DND-41 (cell line): ENCODE measurements around the gene NCAPD3.

Source experiments
- ATAC-seq: fragments of 200-7000 bp; cut with Tn5 transposase; 3 replicates; pipeline ENCODE4 v1.9.1; 2021; ENCODE audit warnings: low read depth; ENCODE audit not compliant: insufficient read depth
- DNase-seq: peaks from one replicate; pipeline ENCODE4 v3.0.0-alpha.2; 2020
- H2AFZ ChIP-seq: 2 replicates; pipeline ENCODE4 v1.6.0; 2012; ENCODE audit warnings: low read depth, low read length
- H3K27ac ChIP-seq: 2 replicates; pipeline ENCODE4 v1.5.1; 2012; ENCODE audit warnings: low read length, inconsistent platforms
- H3K27me3 ChIP-seq: fragments of 200-600 bp; sonication (generic); 2 replicates; pipeline ENCODE4 v1.6.0; 2012; ENCODE audit warnings: low read length, mild to moderate bottlenecking, inconsistent platforms; ENCODE audit not compliant: insufficient read depth, poor library complexity
- H3K36me3 ChIP-seq: 2 replicates; pipeline ENCODE4 v1.5.1; 2012; ENCODE audit warnings: low read length, inconsistent platforms; ENCODE audit not compliant: insufficient read depth
- H3K4me1 ChIP-seq: 2 replicates; pipeline ENCODE4 v1.5.1; 2012; ENCODE audit warnings: mild to moderate bottlenecking, low read length; ENCODE audit not compliant: insufficient read depth
- H3K4me2 ChIP-seq: 2 replicates; pipeline ENCODE4 v1.6.0; 2012; ENCODE audit warnings: mild to moderate bottlenecking, moderate library complexity, low read length, inconsistent platforms; ENCODE audit not compliant: insufficient read depth
- H3K4me3 ChIP-seq, 2 experiments: fragments of 200-600 bp in 1 of 2; shearing (Covaris generic) in 1 of 2; 2 replicates each; pipeline ENCODE4 v1.5.1; 2012 to 2016; ENCODE audit warnings: inconsistent platforms in 2 of 2, low read length in 2 of 2, mild to moderate bottlenecking in 2 of 2, low read depth in 1 of 2, moderate library complexity in 1 of 2
- H3K79me2 ChIP-seq: 2 replicates; pipeline ENCODE4 v1.6.0; 2012; ENCODE audit warnings: low read length, inconsistent platforms; ENCODE audit not compliant: insufficient read depth
- H3K9ac ChIP-seq: 2 replicates; pipeline ENCODE4 v1.6.0; 2012; ENCODE audit warnings: low read depth, mild to moderate bottlenecking, inconsistent platforms, low read length, moderate library complexity
- H3K9me3 ChIP-seq: 2 replicates; pipeline ENCODE4 v1.5.1; 2012; ENCODE audit warnings: low read length, moderate library complexity, mild to moderate bottlenecking, inconsistent platforms; ENCODE audit not compliant: insufficient read depth, severe bottlenecking
- H4K20me1 ChIP-seq: 2 replicates; pipeline ENCODE4 v1.6.0; 2012; ENCODE audit warnings: low read length; ENCODE audit not compliant: insufficient read depth
- EZH2 ChIP-seq: IDR thresholded peaks from 3 replicates; pipeline ENCODE4 v1.6.1; 2012; ENCODE audit warnings: borderline replicate concordance, low read depth, mild to moderate bottlenecking, moderate library complexity, low read length, inconsistent platforms; ENCODE audit not compliant: severe bottlenecking
- TF ChIP-seq, protein P1 (sequence below): IDR thresholded peaks from 2 replicates; pipeline ENCODE4 v1.5.1; 2012; ENCODE audit warnings: borderline replicate concordance, low read length, moderate library complexity, mild to moderate bottlenecking; ENCODE audit not compliant: poor library complexity, severe bottlenecking; ENCODE audit errors: extremely low read depth

The NCAPD3 gene

DNA sequence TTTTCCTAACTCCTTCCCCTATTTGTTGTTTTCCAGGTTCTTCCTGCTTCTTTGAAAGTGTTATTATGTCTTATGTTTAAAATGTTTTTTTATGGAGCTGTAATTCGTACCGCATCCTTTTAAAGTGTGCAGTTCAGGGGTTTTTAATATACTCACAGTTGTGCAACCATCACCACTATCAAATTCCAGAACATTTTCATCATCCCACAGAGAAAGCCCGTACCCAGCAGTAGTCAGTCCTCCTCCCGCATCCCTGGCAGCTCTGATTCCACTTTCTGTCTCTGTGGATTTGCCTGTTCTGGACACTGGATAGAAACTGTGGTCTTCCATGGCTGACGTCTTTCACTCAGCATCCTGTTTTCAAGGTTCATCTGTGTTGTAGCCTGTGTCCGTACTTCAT, 81.2 kb downstream of the NCAPD3 start:
- ATAC-seq (no peak), DNase-seq (no peak)
- H2AFZ ChIP-seq = no peak overlapping the region
- H3K4me1 ChIP-seq = peaks cover 4% of the 10 kb centered on the region; the same call in 1 of the 2 replicates
- no peaks in the 10 kb centered on the region for H3K9me3 ChIP-seq
- no peak overlapping the region for H3K4me3 ChIP-seq
- H3K79me2 ChIP-seq = no peaks in the 10 kb centered on the region
- no peak for TF ChIP-seq EZH2
- TF ChIP-seq, protein P1, sequence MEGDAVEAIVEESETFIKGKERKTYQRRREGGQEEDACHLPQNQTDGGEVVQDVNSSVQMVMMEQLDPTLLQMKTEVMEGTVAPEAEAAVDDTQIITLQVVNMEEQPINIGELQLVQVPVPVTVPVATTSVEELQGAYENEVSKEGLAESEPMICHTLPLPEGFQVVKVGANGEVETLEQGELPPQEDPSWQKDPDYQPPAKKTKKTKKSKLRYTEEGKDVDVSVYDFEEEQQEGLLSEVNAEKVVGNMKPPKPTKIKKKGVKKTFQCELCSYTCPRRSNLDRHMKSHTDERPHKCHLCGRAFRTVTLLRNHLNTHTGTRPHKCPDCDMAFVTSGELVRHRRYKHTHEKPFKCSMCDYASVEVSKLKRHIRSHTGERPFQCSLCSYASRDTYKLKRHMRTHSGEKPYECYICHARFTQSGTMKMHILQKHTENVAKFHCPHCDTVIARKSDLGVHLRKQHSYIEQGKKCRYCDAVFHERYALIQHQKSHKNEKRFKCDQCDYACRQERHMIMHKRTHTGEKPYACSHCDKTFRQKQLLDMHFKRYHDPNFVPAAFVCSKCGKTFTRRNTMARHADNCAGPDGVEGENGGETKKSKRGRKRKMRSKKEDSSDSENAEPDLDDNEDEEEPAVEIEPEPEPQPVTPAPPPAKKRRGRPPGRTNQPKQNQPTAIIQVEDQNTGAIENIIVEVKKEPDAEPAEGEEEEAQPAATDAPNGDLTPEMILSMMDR = no peak
- no peaks in the 10 kb centered on the region for H3K27me3 ChIP-seq
- peaks cover 31% of the 10 kb centered on the region for H3K36me3 ChIP-seq
- H3K4me2 ChIP-seq = no peak overlapping the region
- H4K20me1 ChIP-seq = no peaks in the 10 kb centered on the region; the same call in 1 of the 2 replicates
- H3K9ac ChIP-seq = no peak overlapping the region
- no peak overlapping the region for H3K27ac ChIP-seq

DNA sequence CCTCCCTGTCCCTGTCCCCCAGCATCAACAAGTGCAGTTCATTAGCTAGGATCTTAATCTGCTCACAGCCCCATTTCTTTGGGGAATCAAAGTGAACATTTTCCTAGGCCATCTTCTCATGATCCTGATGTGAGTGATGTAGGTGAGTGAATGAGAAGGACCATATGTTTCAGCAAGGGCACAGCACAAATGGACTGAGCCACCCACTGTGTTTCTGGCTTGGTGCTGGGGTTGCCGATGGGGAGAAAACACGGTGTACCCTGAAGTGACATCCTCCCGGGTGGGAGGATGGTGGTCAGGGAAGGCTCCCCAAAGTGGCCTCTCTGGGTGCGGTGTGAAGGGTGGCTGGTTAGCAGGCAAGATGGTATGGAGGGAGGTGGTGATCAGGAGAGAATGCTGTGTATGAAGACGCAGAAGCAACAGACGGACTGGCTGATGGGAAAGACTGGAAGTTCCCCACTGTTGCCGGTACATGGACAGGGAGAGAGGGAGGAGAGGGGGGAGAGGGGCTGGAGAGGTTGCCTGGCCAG, 82.7 kb downstream of the NCAPD3 start:
- no peak for ATAC-seq
- Histone ChIP-seq H2AFZ (no peak overlapping the region), H3K36me3 (peaks cover 26% of the 10 kb centered on the region), H3K27me3 (no peaks in the 10 kb centered on the region), H3K9ac (no peak overlapping the region), H3K4me1 (peaks cover 4% of the 10 kb centered on the region; the same call in 1 of the 2 replicates), H3K4me3 (no peak overlapping the region), H3K9me3 (no peaks in the 10 kb centered on the region), H3K79me2 (no peaks in the 10 kb centered on the region), H3K27ac (no peak overlapping the region), H3K4me2 (no peak overlapping the region), H4K20me1 (no peaks in the 10 kb centered on the region; the same call in 1 of the 2 replicates)
- TF ChIP-seq, protein P1 = no peak
- TF ChIP-seq EZH2 = no peak
- no peak for DNase-seq

DNA sequence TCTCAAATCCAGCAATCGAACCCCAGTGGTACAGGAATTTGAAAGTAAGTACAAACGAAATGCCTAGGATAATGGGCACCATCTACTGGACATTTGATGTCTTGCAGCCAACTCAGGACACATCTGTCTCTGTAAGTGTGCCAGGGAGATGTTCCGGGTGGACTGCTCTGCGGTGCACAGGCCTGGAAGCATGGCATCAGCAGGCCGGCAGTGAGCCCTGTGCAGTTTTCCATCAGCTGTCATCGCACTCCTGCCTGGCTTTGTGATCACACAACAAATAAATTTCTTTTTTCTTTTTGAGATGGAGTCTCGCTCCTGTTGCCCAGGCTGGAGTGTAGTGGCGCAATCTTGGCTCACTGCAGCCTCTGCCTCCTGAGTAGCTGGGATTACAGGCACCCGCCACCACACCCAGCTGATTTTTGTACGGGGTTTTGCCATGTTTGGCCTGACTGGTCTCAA, 83.9 kb downstream of the NCAPD3 start:
- Histone ChIP-seq H3K9ac (no peak overlapping the region), H3K4me1 (peaks cover 4% of the 10 kb centered on the region; the same call in 1 of the 2 replicates), H4K20me1 (no peaks in the 10 kb centered on the region), H3K27ac (no peak overlapping the region), H3K4me2 (no peak overlapping the region), H3K9me3 (no peaks in the 10 kb centered on the region), H3K79me2 (no peaks in the 10 kb centered on the region), H3K27me3 (no peaks in the 10 kb centered on the region), H3K36me3 (peaks cover 16% of the 10 kb centered on the region), H3K4me3 (no peak overlapping the region), H2AFZ (no peak overlapping the region)
- ATAC-seq = peak; percentile 84
- peak; percentile 60 for DNase-seq
- TF ChIP-seq, protein P1 = peak; percentile 90
- no peak for TF ChIP-seq EZH2
